Activated naive CD8-positive, alpha-beta T cell treated with anti-CD3 and anti-CD28 coated beads, Interleukin-2, amount 10 ng/mL, durations not matched to agents 7 days and 5 days (primary cell): ENCODE data around the gene PUSL1. TPM values are rescaled to one million over a fixed set of nuclear protein-coding genes. Genes with fewer than 3 reads are reported as not detected.

ENCODE experiments used
- ATAC-seq: fragments of 150-1000 bp; cut with Tn5 transposase; one replicate; pipeline ENCODE4 v1.10.0; 2021; ENCODE audit warnings: low read depth, moderate library complexity
- POLR2A ChIA-PET: fragments of 350-600 bp; sonication (Branson Sonifier 250); formaldehyde crosslinking; loops from one replicate; lab custom pipeline; 2021; ENCODE audit warnings: antibody characterized with exemption; lab: Charles Lee
- DNase-seq: peaks from one replicate; pipeline ENCODE4 v3.0.0; 2021
- H3K27ac Mint-ChIP-seq: one replicate; pipeline ENCODE4 v1.8.0; 2022; ENCODE audit warnings: mild to moderate bottlenecking, mixed read lengths
- H3K27me3 Mint-ChIP-seq: one replicate; pipeline ENCODE4 v1.8.0; 2022; ENCODE audit warnings: mild to moderate bottlenecking, moderate library complexity, mixed read lengths
- H3K36me3 Mint-ChIP-seq: one replicate; pipeline ENCODE4 v1.8.0; 2021; ENCODE audit warnings: mild to moderate bottlenecking, mixed read lengths
- H3K4me1 Mint-ChIP-seq: one replicate; pipeline ENCODE4 v1.8.0; 2021; ENCODE audit warnings: mixed read lengths
- H3K4me3 Mint-ChIP-seq: one replicate; pipeline ENCODE4 v1.8.0; 2022; ENCODE audit warnings: mild to moderate bottlenecking, moderate library complexity, mixed read lengths
- H3K9me3 Mint-ChIP-seq: one replicate; pipeline ENCODE4 v1.8.0; 2021; ENCODE audit warnings: mixed read lengths
- microRNA-seq: library from miRNA; unstranded; fragments of <30 nt; microRNA quantifications from one replicate; pipeline ENCODE4 v1.2.0, GENCODE V29; 2022
- total RNA-seq, 2 experiments: library from RNA; stranded (reverse); gene quantifications; one replicate each; pipeline ENCODE4 v1.2.3, GENCODE V29; 2021

Gene PUSL1
- total RNA-seq, 2 experiments from 2014 or later, result 22.3 to 22.4 TPM

DNA sequence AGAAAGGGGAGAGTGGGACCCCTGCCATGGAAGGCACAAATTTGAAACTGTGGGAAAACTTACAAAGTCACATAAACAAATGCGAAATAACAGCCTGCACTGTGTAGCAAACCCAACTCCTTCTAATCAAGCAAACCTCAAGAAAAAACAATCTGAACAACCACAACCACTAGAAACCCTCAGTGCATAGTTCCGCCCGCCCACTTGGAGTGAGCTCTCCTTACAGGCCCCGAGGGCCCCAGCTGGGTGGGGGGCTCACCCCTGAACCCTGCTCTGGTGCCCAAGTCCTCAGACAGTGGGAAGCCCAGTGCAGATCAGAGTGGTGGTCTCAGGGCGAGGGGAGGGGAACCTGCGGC, 50.9 kb downstream of the PUSL1 start:
- H3K27ac Mint-ChIP-seq, result peak overlapping the region; percentile 32
- POLR2A ChIA-PET, result interaction anchor here (1.0 to 2.8 kb wide), 2 partner anchors 12 to 16 kb away, joined by 4 to 11 read pairs; partner anchors contain the start of gene AURKAIP1

GRCh38 chr1:1359664-1360468, 51.5 kb downstream of the PUSL1 start:
- ATAC-seq, result no peak
- H3K36me3 Mint-ChIP-seq, result no peaks in the 10 kb centered on the region
- H3K9me3 Mint-ChIP-seq, result no peaks in the 10 kb centered on the region
- peaks cover 12% of the 10 kb centered on the region for H3K4me1 Mint-ChIP-seq
- H3K4me3 Mint-ChIP-seq, result no peak overlapping the region
- POLR2A ChIA-PET, result interaction anchor here (1.0 to 2.8 kb wide), 2 partner anchors 11 to 15 kb away, joined by 4 to 11 read pairs; partner anchors contain the start of gene AURKAIP1
- no peak overlapping the region for H3K27ac Mint-ChIP-seq
- no peak for DNase-seq
- H3K27me3 Mint-ChIP-seq, result peaks cover 12% of the 10 kb centered on the region

More for the DNA sequence above, 50.9 kb downstream of the PUSL1 start:
- Mint-ChIP-seq H3K9me3 (no peaks in the 10 kb centered on the region), H3K27me3 (peaks cover 13% of the 10 kb centered on the region), H3K36me3 (no peaks in the 10 kb centered on the region), H3K4me3 (no peak overlapping the region), H3K4me1 (peaks cover 12% of the 10 kb centered on the region)
- DNase-seq, result no peak
- ATAC-seq, result peak; percentile 37

DNA sequence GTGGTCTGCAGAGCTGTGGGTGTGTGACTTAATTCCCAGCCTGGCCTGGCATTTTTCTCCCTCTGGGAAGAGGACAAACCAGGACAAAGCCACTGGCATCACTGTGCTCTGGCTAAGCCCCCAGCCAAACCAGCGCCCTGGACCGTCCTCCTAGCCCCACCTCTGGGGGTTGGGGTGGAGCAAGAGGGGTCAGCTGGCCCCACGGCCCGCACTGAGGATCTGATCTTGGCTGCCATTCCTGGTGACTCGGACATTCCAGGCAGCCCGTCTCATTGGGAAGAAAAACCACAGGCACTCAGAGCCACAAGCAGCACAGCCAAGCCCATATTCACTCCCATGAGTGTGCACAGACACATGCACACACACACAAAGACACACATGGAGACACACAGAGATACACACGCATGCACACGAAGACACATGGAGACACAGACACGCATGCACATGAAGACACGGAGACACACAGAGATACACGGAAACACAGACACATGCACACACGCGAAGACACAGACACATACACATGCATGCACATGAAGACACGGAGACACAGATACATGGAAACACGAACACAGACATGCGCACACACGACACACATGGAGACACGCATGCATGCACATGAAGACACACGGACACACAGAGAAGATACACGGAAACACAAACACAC, 52.2 kb downstream of the PUSL1 start:
- Mint-ChIP-seq H3K9me3 (no peaks in the 10 kb centered on the region), H3K27ac (no peak overlapping the region), H3K4me1 (peaks cover 12% of the 10 kb centered on the region), H3K36me3 (no peaks in the 10 kb centered on the region), H3K4me3 (no peak overlapping the region), H3K27me3 (peaks cover 12% of the 10 kb centered on the region)
- POLR2A ChIA-PET, result no interaction called here
- DNase-seq (no peak), ATAC-seq (no peak)

Small RNA genes lying within 50 kb of the gene (microRNA-seq; reads per million reads assigned to microRNA genes)
- gene MIR6726, result not detected
- not detected for gene MIR6727
- not detected for gene MIR6808

Other genes with a start within 250 kb of the PUSL1 start
- gene RNF223, start 234.3 kb upstream of the PUSL1 start, total RNA-seq, result not detected
- gene C1orf159, start 192.5 kb upstream of the PUSL1 start, total RNA-seq, result 10 to 100 TPM; 22.7 to 23.0 TPM
- not detected for gene TTLL10, start 134.7 kb upstream of the PUSL1 start, total RNA-seq
- gene TNFRSF18, start 102.0 kb upstream of the PUSL1 start, total RNA-seq, result 10 to 100 TPM; 11.4 to 15.0 TPM
- gene TNFRSF4, start 94.4 kb upstream of the PUSL1 start, total RNA-seq, result 1 to 10 TPM; 2.4 to 3.1 TPM
- gene SDF4, start 76.6 kb upstream of the PUSL1 start, total RNA-seq, result 100 to 1,000 TPM in 1 of 2 experiments, 10 to 100 TPM in 1; 99.1 to 103 TPM
- gene B3GALT6, start 76.4 kb upstream of the PUSL1 start, total RNA-seq, result 10 to 100 TPM; 19.1 to 19.6 TPM
- 1 to 10 TPM; 2.2 to 4.4 TPM for gene C1QTNF12, start 61.9 kb upstream of the PUSL1 start, total RNA-seq
- gene UBE2J2, start 34.7 kb upstream of the PUSL1 start, total RNA-seq, result 10 to 100 TPM; 75.7 to 78.1 TPM
- gene SCNN1D, start 28.2 kb upstream of the PUSL1 start, total RNA-seq, result 1 to 10 TPM; 8.0 to 8.4 TPM
- 10 to 100 TPM; 80.2 to 86.3 TPM for gene ACAP3, start 667 bp upstream of the PUSL1 start, total RNA-seq
- 100 to 1,000 TPM; 143 to 158 TPM for gene INTS11, start 16.1 kb downstream of the PUSL1 start, total RNA-seq
- gene CPTP, start 16.2 kb downstream of the PUSL1 start, total RNA-seq, result 10 to 100 TPM; 19.3 TPM
- gene TAS1R3, start 22.7 kb downstream of the PUSL1 start, total RNA-seq, result 1 to 10 TPM; 1.2 to 1.3 TPM
- gene DVL1, start 40.8 kb downstream of the PUSL1 start, total RNA-seq, result 10 to 100 TPM; 35.5 to 37.4 TPM
- 1 to 10 TPM in 1 of 2 experiments, under 1 TPM in 1; 0.51 to 1.2 TPM for gene MXRA8, start 50.0 kb downstream of the PUSL1 start, total RNA-seq
- 10 to 100 TPM; 87.3 to 97.1 TPM for gene AURKAIP1, start 66.6 kb downstream of the PUSL1 start, total RNA-seq
- gene CCNL2, start 90.7 kb downstream of the PUSL1 start, total RNA-seq, result 100 to 1,000 TPM; 201 to 211 TPM
- 100 to 1,000 TPM in 1 of 2 experiments, 10 to 100 TPM in 1; 98.6 to 101 TPM for gene MRPL20, start 98.7 kb downstream of the PUSL1 start, total RNA-seq
- gene ANKRD65, start 112.7 kb downstream of the PUSL1 start, total RNA-seq, result not detected
- gene VWA1, start 127.1 kb downstream of the PUSL1 start, total RNA-seq, result under 1 TPM; 0.36 to 0.85 TPM
- 1 to 10 TPM; 1.0 to 1.7 TPM for gene ATAD3C, start 141.1 kb downstream of the PUSL1 start, total RNA-seq
- 10 to 100 TPM; 35.2 to 37.9 TPM for gene ATAD3B, start 163.2 kb downstream of the PUSL1 start, total RNA-seq
- gene ATAD3A, start 203.6 kb downstream of the PUSL1 start, total RNA-seq, result 10 to 100 TPM; 32.6 to 33.6 TPM
- gene TMEM240, start 232.0 kb downstream of the PUSL1 start, total RNA-seq, result 1 to 10 TPM; 1.2 to 1.9 TPM